CD4-positive, alpha-beta T cell treated with Interferon alpha-2 for 1 hour (primary cell): ENCODE measurements around the gene NUMA1.
A peak's percentile ranks its signal among the peaks of the same experiment; 100 is the strongest.

Source experiments
- DNase-seq, 2 donors: peaks; one replicate each; pipeline ENCODE4 v3.0.0-alpha.2; 2020 to 2022

NUMA1 gene, protein sequence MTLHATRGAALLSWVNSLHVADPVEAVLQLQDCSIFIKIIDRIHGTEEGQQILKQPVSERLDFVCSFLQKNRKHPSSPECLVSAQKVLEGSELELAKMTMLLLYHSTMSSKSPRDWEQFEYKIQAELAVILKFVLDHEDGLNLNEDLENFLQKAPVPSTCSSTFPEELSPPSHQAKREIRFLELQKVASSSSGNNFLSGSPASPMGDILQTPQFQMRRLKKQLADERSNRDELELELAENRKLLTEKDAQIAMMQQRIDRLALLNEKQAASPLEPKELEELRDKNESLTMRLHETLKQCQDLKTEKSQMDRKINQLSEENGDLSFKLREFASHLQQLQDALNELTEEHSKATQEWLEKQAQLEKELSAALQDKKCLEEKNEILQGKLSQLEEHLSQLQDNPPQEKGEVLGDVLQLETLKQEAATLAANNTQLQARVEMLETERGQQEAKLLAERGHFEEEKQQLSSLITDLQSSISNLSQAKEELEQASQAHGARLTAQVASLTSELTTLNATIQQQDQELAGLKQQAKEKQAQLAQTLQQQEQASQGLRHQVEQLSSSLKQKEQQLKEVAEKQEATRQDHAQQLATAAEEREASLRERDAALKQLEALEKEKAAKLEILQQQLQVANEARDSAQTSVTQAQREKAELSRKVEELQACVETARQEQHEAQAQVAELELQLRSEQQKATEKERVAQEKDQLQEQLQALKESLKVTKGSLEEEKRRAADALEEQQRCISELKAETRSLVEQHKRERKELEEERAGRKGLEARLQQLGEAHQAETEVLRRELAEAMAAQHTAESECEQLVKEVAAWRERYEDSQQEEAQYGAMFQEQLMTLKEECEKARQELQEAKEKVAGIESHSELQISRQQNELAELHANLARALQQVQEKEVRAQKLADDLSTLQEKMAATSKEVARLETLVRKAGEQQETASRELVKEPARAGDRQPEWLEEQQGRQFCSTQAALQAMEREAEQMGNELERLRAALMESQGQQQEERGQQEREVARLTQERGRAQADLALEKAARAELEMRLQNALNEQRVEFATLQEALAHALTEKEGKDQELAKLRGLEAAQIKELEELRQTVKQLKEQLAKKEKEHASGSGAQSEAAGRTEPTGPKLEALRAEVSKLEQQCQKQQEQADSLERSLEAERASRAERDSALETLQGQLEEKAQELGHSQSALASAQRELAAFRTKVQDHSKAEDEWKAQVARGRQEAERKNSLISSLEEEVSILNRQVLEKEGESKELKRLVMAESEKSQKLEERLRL (N-terminal part only)

DNA sequence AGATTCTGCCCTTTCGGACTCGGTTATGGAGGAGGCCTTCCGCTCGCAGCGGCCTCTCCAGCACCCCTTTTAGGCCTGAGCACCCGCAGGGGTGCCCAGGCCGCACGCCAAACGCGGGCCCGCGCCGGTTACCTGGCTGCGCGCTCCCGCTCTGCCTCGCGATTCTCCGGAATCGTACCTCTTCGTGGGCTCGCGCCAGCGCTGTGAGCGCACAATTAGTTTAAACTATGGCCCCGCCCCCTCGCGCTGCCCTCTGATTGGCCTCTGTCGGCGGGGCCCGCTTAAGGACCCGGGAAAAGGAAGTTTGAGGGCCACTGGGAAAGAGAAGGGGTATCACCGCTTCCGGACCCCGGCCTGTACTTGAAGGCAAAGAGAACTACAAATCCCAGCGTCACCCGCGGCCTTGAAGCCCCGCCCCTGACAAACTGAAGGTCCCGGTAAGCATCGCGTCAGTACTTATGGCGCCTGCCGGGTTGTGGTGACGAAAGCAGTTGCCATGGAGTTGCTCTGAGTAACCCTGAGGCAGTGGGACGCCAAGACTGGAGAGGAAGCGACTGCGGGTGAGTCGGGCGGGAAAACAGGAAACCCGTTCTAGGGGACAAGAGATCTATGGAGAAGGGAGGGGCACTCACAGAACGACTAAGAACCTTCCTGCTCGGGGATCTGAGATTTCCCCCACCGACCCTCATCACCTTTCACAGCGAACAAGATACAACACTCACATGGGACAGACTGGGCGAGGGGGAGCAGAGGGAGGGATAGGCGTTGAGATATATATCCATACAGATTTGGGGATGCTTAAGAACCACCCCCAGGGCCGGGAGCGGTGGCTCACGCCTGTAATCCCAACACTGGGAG, at the start of gene NUMA1, which contains the start of gene LRRC51:
Gene NUMA1 (minus strand): TSS at position 217 of the 858 bp plus-strand sequence. CDS start 44,599 bp downstream, outside the sequence.
Gene LRRC51 (plus strand): TSS at position 525 of the 858 bp plus-strand sequence. CDS start 8,234 bp downstream, outside the sequence.
- peak; percentile 100 for DNase-seq

DNA sequence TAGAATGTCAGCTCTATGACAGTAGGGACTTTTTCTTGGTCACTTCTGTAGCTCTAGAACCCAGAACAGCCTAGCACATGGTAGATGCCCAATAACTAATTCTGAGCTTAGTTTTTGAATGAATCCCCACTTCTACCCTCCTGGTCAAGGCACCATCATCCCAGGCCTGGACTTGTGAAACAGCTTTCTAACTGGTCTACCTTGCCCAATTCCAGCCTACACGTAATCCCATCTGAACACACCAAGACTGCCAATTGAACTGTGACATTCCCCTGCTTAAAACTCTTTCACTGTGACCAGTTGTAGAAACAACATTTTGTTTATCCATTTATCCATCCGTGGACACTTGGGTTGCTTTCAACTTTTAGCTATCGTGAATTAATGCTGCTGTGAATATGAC, 49.0 kb upstream of the NUMA1 start:
- DNase-seq = no peak

- no peak for DNase-seq
These were observed 47.6 kb upstream of the NUMA1 start for GRCh38 chr11:72127923-72128322.

- no peak for DNase-seq
These were observed 45.6 kb upstream of the NUMA1 start for GRCh38 chr11:72125956-72126355.

DNA sequence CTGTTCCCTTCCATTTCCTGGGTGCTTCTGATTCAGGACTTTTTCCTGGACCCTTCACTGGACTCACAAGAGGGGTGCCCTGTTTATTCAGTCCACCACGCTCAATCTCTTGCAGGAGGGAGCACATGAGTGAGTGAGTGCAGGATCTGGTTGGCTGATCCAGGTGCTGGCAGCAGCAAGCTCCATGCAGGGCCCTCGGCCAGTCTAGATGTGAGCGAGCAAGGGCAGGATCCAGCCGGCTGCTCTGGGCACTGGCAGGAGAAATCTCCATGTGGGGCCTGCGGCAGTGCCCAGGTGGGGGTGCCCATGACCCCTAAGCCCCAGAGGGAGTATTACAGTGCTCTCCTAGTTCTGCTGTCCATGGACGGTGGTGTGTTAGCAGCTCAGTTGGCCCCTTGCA, 43.7 kb upstream of the NUMA1 start:
- no peak for DNase-seq

- no peak for DNase-seq
These were observed 42.8 kb upstream of the NUMA1 start for GRCh38 chr11:72123117-72123653.

- no peak for DNase-seq
These were observed 42.3 kb upstream of the NUMA1 start for GRCh38 chr11:72122607-72123006.

GRCh38 chr11:72120930-72121329, 40.6 kb upstream of the NUMA1 start:
- no peak for DNase-seq

DNA sequence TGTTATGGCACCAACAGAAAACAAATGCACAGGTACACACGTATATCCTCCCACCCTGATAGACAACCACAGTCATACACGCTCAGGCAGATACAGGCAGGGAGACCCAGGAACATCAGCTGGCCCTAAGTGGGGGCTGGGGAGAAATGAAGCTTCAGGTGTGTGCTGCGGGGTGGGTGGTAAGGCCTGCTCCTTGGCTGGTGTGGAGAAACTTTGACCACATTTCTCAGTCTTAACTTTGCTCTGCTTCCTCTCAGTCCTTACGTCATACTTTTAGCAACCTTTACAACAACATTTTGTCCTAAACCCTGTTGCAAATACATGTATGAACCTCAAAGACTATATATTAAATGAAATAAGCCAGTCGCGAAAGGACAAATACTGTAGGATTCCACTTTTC, 38.9 kb upstream of the NUMA1 start:
- DNase-seq = no peak

DNA sequence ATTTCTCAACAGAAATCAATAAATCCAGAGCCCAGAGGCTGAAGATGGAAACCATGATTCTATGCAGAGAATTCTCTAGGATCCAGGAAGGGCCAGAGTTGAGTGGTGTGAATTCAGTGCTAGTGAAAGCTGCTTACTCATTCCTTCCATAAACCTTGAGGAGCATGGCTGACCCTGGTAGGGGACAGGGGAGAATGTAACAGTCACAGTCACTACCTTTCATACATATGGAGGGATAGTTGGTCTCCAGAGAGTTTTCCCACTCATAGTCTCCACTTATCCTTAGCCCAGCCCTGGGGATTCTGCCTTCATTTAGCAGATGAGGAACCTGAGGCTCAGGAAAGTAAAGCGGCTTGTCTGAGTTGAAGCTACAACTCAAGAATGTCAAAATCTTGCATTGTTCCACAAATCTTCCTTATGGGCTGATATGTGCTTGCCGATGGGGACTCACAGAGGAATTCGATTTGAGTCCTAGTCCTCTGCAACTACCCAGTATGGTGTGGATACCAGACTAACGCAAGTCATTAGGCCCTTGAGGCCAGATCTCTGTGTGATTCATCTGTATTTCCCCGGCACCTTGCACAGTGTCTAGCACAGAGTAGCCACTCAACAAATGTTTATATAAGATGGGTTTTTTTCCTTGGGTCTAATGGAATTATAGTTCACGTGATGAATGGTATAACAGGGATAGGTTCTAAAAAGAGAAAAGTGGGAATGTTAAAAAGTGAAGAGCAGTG, 35.8 kb upstream of the NUMA1 start:
- no peak for DNase-seq

DNA sequence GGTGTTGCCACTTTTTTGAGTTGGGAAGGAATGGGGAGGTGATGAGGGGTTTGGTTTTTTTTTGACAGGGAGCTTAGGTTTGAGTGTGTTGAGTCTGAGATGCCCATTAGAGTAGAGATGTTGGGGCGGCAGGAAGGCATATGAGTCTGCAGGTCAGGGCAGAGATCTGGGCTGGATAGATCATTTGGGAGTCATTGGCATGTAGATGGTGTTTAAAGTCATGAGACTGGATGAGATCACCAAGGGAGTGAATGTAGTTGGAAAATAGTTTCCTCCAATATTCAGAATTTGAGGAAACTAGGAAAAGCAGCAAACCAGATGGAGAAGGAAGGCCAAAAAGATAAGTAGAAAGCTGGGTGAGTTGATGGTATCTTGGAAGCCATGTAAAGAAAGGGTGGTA, 34.2 kb upstream of the NUMA1 start:
- no peak for DNase-seq

- no peak for DNase-seq
These were observed 32.9 kb upstream of the NUMA1 start for GRCh38 chr11:72112978-72113808.

DNA sequence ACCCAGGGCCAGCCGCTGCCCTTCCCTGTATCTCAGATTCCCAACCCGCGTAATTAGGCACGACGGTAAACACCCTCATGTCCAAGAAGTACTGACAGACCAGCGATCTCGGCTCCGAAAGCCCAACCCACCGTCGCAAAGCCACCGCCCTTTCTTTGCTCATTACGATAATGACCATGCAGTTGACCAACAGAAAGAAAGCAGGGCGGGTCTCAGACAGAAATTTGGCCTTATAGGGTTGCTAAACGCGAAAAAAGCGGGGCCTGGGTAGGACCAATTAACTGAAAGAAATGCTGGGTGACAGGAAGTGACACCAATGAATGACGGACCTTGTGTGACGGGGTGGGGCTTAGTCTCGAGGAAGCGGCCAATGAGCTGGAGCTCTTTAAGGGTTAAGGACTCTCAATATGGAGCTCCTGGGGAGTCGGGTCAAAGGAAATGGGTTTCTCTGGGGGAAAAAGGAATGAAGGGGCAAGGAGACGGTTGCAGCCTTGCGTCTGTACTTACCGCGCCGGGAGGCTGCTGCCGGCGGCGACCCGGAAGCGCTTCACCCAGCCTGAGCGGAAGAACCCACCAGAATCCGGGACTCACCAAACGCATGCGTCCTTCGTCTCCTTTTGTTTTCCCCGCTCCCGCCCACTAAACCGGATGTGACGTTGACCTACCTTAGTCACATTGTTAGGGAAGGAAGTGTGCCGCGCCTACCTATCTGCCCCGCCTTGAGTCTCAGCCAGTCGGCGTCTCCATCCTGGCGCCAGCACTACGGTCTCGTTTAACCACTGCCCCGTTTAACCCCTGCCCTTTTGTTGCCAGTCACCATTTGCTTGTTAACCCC, 32.0 kb upstream of the NUMA1 start, which contains the start of gene ANAPC15:
Gene ANAPC15 (minus strand): TSS at position 553 of the 835 bp plus-strand sequence. CDS start 1,419 bp downstream, outside the sequence.
- peak; percentile 99 for DNase-seq

GRCh38 chr11:72111300-72112142, 31.2 kb upstream of the NUMA1 start:
- no peak for DNase-seq

- DNase-seq = no peak
These were observed 25.5 kb upstream of the NUMA1 start, which contains the start of gene TOMT for GRCh38 chr11:72105888-72106287. Gene TOMT (plus strand): TSS chr11:72105924. CDS start chr11:72105952, 28 bp downstream.

DNA sequence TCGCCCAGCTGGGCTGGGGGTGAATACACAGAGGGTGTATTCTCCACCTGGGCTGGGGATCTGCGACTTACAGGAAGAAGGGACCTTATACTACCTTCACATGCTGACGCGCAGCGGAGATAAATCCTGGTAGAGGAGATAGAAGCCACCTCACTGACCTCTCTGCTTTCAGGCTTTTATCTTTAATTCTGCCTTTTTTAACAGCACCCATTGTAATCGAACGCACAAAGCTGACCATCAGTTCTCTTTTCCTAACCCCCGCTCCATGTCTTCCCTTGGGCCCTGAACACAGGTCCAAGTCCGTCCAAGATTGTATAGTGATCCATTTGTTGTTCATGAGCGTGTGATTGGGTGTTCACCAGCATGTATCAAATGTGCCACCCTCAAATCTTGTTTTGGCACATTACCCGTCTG, 23.4 kb upstream of the NUMA1 start:
- DNase-seq = no peak

- DNase-seq = peak; percentile 97 to 98
These were observed 22.8 kb upstream of the NUMA1 start, which contains the start of gene LAMTOR1 for GRCh38 chr11:72102946-72103753. Gene LAMTOR1 (minus strand): TSS chr11:72103297. CDS start chr11:72103224, 73 bp downstream.
